PC-9 (cell line): ENCODE data around the gene IKBIP.

Experiments
- CTCF ChIP-seq: fragments of 200-600 bp; sonication (generic); conservative IDR thresholded peaks from 2 replicates; pipeline ENCODE4 v1.6.1; 2017; ENCODE audit warnings: mixed run types, antibody characterized with exemption, mild to moderate bottlenecking, moderate library complexity
- EZH2 ChIP-seq: fragments of 200-600 bp; sonication (generic); IDR thresholded peaks from 2 replicates; pipeline ENCODE4 v1.8.0; 2017; ENCODE audit warnings: antibody characterized with exemption, low read depth

GRCh38 chr12:98635657-98636323 is 8.8 kb downstream of the IKBIP start:
- no peak for TF ChIP-seq CTCF
- no peak for TF ChIP-seq EZH2
